EH (cell line): ENCODE results near the gene NUDC.
"Not testable (repeated sequence)": the region's sequence is repeated elsewhere in the genome, so short reads cannot be mapped to it uniquely, and the experiment has no call there.

ENCODE experiments used
- DNase-seq: peaks from one replicate; pipeline ENCODE4 v3.0.0-alpha.2; 2015; ENCODE audit warnings: low read depth

Gene NUDC

GRCh38 chr1:26951821-26952497, 30.4 kb downstream of the NUDC start:
- no peak for DNase-seq

GRCh38 chr1:26953374-26953773, 31.8 kb downstream of the NUDC start:
- DNase-seq: no peak

GRCh38 chr1:26956321-26956720, 34.8 kb downstream of the NUDC start:
- no peak for DNase-seq

GRCh38 chr1:26957306-26957705, 35.8 kb downstream of the NUDC start:
- DNase-seq: no peak

GRCh38 chr1:26959270-26959669, 37.7 kb downstream of the NUDC start:
- DNase-seq: no peak

- DNase-seq: no peak
These were observed 38.4 kb downstream of the NUDC start, which contains the start of gene KDF1 for GRCh38 chr1:26959722-26960624. Gene KDF1 (minus strand): TSS chr1:26960468. CDS start chr1:26952380, 8,088 bp downstream.

- DNase-seq: no peak
These were observed 39.1 kb downstream of the NUDC start for GRCh38 chr1:26960625-26960966.

- DNase-seq: peak; percentile 92
These were observed 40.3 kb downstream of the NUDC start for GRCh38 chr1:26961826-26962225.

GRCh38 chr1:26965213-26965612, 43.7 kb downstream of the NUDC start:
- no peak for DNase-seq

GRCh38 chr1:26965628-26966027, 44.1 kb downstream of the NUDC start:
- DNase-seq: no peak

GRCh38 chr1:26970810-26971209, 49.3 kb downstream of the NUDC start:
- DNase-seq: no peak

GRCh38 chr1:26971590-26971989, 50.0 kb downstream of the NUDC start:
- DNase-seq: no peak

- DNase-seq: peak; percentile 25
These were observed 50.8 kb downstream of the NUDC start for GRCh38 chr1:26972390-26972789.

- DNase-seq: no peak
These were observed 51.3 kb downstream of the NUDC start for GRCh38 chr1:26972821-26973220.

- no peak for DNase-seq
These were observed 55.3 kb downstream of the NUDC start for GRCh38 chr1:26976621-26977510.

- DNase-seq: no peak
These were observed 57.4 kb downstream of the NUDC start for GRCh38 chr1:26978901-26979300.

GRCh38 chr1:26981146-26981846, 59.8 kb downstream of the NUDC start:
- DNase-seq: no peak

- DNase-seq: no peak
These were observed 62.3 kb downstream of the NUDC start for GRCh38 chr1:26983863-26984262.

- DNase-seq: no peak
These were observed 62.7 kb downstream of the NUDC start for GRCh38 chr1:26984291-26984690.

GRCh38 chr1:26986658-26987057, 65.1 kb downstream of the NUDC start:
- DNase-seq: no peak

GRCh38 chr1:26989403-26990109, 68.0 kb downstream of the NUDC start:
- not testable (repeated sequence) for DNase-seq
